Esophagus squamous epithelium (tissue), 5 donors: Measurements from ENCODE around the gene TNFRSF18. TPM values are rescaled to one million over a fixed set of nuclear protein-coding genes. Genes with fewer than 3 reads are reported as not detected.

Source experiments
- DNase-seq: peaks from one replicate; lab custom pipeline; 2025; lab: John Stamatoyannopoulos, UW
- H3K27ac ChIP-seq, 4 donors: fragments of 200-600 bp; sonication (generic); one replicate each; pipeline ENCODE4 v1.5.1; 2016 to 2019; ENCODE audit warnings: mild to moderate bottlenecking in 1 of 4
- H3K27me3 ChIP-seq, 4 donors: fragments of 200-600 bp; sonication (generic); 1 replicate in 3 of 4; 2 replicates in 1 of 4; pipeline versions ENCODE4 v1.5.1 to v1.6.0; 2017 to 2021; ENCODE audit warnings: antibody characterized with exemption in 1 of 4
- H3K36me3 ChIP-seq, 3 donors: fragments of 200-600 bp; sonication (generic); one replicate each; pipeline ENCODE4 v1.5.1; 2016 to 2019
- H3K4me1 ChIP-seq, 3 donors: fragments of 200-600 bp; sonication (generic); one replicate each; pipeline ENCODE4 v1.5.1; 2017 to 2019
- H3K4me3 ChIP-seq, 4 donors: fragments of 200-600 bp; sonication (generic); 1 replicate in 3 of 4; 2 replicates in 1 of 4; pipeline ENCODE4 v1.5.1; 2016 to 2019; ENCODE audit warnings: mild to moderate bottlenecking in 2 of 4, moderate library complexity in 1 of 4
- H3K9me3 ChIP-seq, 3 donors: fragments of 200-600 bp; sonication (generic); one replicate each; pipeline ENCODE4 v1.5.1; 2016 to 2019
- POLR2A ChIP-seq, 4 donors: fragments of 450-650 bp; IDR thresholded peaks; one replicate each; pipeline ENCODE4 v1.6.1; 2017; ENCODE audit warnings: antibody characterized with exemption in 4 of 4, mild to moderate bottlenecking in 4 of 4, moderate library complexity in 3 of 4
- WGBS, 2 donors: methylation state at CpG; one replicate each; pipeline ENCODE4 v1.1.5; 2018; 5-methylcytosine and 5-hydroxymethylcytosine counted together
- intact Hi-C: fragments of 100-400 bp; cut with DNase I; formaldehyde crosslinking; loops from one replicate; pipeline ENCODE4 v1.15.0; 2022
- total RNA-seq, 4 donors: library from RNA; depleted of rRNA; stranded (reverse); fragments of >200 nt; gene quantifications; one replicate each; pipeline ENCODE4 v1.1.0, GENCODE V29; 2016
- TF ChIP-seq, protein P1 (sequence below), 6 experiments: fragments of 450-650 bp in 4 of 6; fragments of 200-600 bp in 2 of 6; sonication (generic) in 2 of 6; IDR thresholded peaks; one replicate each; pipeline ENCODE4 v1.5.1; 2016 to 2019; ENCODE audit warnings: antibody characterized with exemption in 6 of 6, mild to moderate bottlenecking in 4 of 6, moderate library complexity in 4 of 6
- donor health status: DM: yes; HTN: yes; CAD: no.

Gene TNFRSF18
- total RNA-seq, 4 donors from 2014 or later = 2.0 to 21.0 (median 2.8) TPM

GRCh38 chr1:1245817-1246576 is 39.6 kb upstream of the TNFRSF18 start:
- TF ChIP-seq POLR2A (IDR thresholded peaks at IDR 0.05) = no peak
- TF ChIP-seq, protein P1, sequence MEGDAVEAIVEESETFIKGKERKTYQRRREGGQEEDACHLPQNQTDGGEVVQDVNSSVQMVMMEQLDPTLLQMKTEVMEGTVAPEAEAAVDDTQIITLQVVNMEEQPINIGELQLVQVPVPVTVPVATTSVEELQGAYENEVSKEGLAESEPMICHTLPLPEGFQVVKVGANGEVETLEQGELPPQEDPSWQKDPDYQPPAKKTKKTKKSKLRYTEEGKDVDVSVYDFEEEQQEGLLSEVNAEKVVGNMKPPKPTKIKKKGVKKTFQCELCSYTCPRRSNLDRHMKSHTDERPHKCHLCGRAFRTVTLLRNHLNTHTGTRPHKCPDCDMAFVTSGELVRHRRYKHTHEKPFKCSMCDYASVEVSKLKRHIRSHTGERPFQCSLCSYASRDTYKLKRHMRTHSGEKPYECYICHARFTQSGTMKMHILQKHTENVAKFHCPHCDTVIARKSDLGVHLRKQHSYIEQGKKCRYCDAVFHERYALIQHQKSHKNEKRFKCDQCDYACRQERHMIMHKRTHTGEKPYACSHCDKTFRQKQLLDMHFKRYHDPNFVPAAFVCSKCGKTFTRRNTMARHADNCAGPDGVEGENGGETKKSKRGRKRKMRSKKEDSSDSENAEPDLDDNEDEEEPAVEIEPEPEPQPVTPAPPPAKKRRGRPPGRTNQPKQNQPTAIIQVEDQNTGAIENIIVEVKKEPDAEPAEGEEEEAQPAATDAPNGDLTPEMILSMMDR (IDR thresholded peaks at IDR 0.05) = no peak
- peak overlapping the region in 2 of 4 donors; percentile 28 to 31 for H3K4me3 ChIP-seq
- intact Hi-C loops = loop anchor here (10.0 kb wide), 1 partner anchor 121 kb away; no protein-coding TSS in a partner anchor
- WGBS, 2 donors = 1% methylated on average over 12 of the region's 45 CpGs; no CpG with 5 or more reads in 1 of the 2 donors
- peaks cover 0 to 48% (median 11%) of the 10 kb centered on the region in 4 donors for H3K27me3 ChIP-seq
- H3K4me1 ChIP-seq = peaks cover 9 to 29% (median 12%) of the 10 kb centered on the region in 3 donors
- no peaks in the 10 kb centered on the region for H3K9me3 ChIP-seq
- no peak for DNase-seq
- H3K27ac ChIP-seq = no peak overlapping the region
- H3K36me3 ChIP-seq = no peaks in the 10 kb centered on the region

- TF ChIP-seq, protein P1 (IDR thresholded peaks at IDR 0.05) = no peak
- TF ChIP-seq POLR2A (IDR thresholded peaks at IDR 0.05) = no peak
- H3K4me3 ChIP-seq = no peak overlapping the region
- intact Hi-C loops = loop anchor here (10.0 kb wide), 1 partner anchor 120 kb away; no protein-coding TSS in a partner anchor
- H3K27me3 ChIP-seq = peaks cover 0 to 55% (median 11%) of the 10 kb centered on the region in 4 donors
- DNase-seq = no peak
- H3K4me1 ChIP-seq = peaks cover 5 to 29% (median 6%) of the 10 kb centered on the region in 3 donors
- WGBS, 2 donors = no CpG with 5 or more reads among the region's 23 CpGs
- H3K27ac ChIP-seq = no peak overlapping the region
- no peaks in the 10 kb centered on the region for H3K36me3 ChIP-seq
- no peaks in the 10 kb centered on the region for H3K9me3 ChIP-seq
Measured at GRCh38 chr1:1245178-1245816, 38.9 kb upstream of the TNFRSF18 start.

DNA sequence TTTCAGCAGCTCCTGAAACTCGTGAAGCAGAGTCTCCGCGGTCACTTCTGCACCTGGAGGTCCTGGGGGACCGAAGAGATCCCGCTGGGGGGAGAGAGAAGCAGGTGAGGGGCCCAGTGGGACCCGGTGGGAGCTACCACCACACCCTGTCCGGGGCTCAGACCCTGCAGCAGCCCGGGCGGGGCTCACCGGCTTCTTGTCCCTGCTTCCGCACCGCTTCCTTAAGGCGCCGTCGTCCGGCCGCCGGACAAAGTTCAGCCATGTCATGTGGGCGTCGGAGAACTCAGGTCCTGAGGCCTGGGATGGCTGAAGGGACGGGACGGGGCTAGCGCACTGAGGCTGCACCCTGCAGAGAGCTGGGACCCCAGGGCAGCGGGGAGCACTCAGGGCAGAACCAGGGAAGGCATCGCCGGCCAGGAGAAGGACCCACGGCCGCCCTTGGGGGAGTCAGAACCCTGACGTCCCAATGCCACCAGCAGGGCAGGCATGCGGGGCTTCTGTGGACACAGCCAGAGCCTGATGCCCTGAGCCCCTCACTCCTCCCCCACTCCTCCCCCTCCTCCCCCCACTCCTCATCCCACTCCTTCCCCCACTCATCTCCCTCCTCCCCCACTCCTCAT is 37.9 kb upstream of the TNFRSF18 start:
- no peaks in the 10 kb centered on the region for H3K9me3 ChIP-seq
- no peak overlapping the region for H3K27ac ChIP-seq
- intact Hi-C loops = loop anchor here (10.0 kb wide), 1 partner anchor 120 kb away; no protein-coding TSS in a partner anchor
- H3K4me1 ChIP-seq = peaks cover 13 to 37% (median 13%) of the 10 kb centered on the region in 3 donors
- H3K27me3 ChIP-seq = peaks cover 0 to 65% (median 13%) of the 10 kb centered on the region in 4 donors
- DNase-seq = no peak
- TF ChIP-seq, protein P1 (IDR thresholded peaks at IDR 0.05) = no peak
- TF ChIP-seq POLR2A (IDR thresholded peaks at IDR 0.05) = no peak
- H3K36me3 ChIP-seq = no peaks in the 10 kb centered on the region
- WGBS, 2 donors = 59 to 82% methylated on average over 5 to 18 of the region's 30 CpGs
- H3K4me3 ChIP-seq = no peak overlapping the region

DNA sequence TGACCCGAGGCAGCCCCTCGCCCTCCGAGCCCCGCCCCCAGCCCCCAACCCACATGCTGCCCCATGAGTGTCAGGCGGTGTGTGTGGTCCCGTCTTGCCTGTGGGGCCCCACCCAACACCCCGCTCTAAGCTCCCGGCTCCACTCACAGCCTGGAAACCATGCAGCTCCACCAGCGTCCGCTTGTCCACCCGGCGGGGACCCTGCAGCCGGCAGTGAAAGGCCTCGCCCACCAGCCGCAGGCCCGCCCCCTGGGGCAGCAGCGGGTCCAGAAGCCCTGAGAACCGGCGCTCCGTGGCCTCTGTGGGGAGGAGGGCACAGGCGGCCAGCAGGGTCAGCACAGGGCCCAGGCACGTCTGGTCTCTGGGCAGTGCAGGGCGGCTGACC is 37.4 kb upstream of the TNFRSF18 start:
- TF ChIP-seq POLR2A (IDR thresholded peaks at IDR 0.05) = no peak
- TF ChIP-seq, protein P1 (IDR thresholded peaks at IDR 0.05) = no peak
- Histone ChIP-seq H3K27me3 (peaks cover 0 to 70% (median 15%) of the 10 kb centered on the region in 4 donors), H3K9me3 (no peaks in the 10 kb centered on the region), H3K4me3 (no peak overlapping the region), H3K36me3 (no peaks in the 10 kb centered on the region), H3K4me1 (peaks cover 13 to 42% (median 14%) of the 10 kb centered on the region in 3 donors), H3K27ac (no peak overlapping the region)
- WGBS, 2 donors = 20% methylated on average over 1 of the region's 23 CpGs; no CpG with 5 or more reads in 1 of the 2 donors
- DNase-seq = no peak
- intact Hi-C loops = loop anchor here (10.0 kb wide), 1 partner anchor 119 kb away; no protein-coding TSS in a partner anchor
